SU-DHL-6 (cell line): ENCODE measurements around the gene PPP2R2B.
"Not testable (repeated sequence)": the region's sequence is repeated elsewhere in the genome, so short reads cannot be mapped to it uniquely, and the experiment has no call there.

Experiments
- H2AFZ ChIP-seq: fragments of 200-600 bp; sonication (generic); 2 replicates; pipeline ENCODE4 v1.6.1; 2014; ENCODE audit warnings: low read depth, mild to moderate bottlenecking, moderate library complexity, mixed read lengths, antibody characterized with exemption, low read length; ENCODE audit not compliant: severe bottlenecking
- H3F3A ChIP-seq: fragments of 200-600 bp; shearing (Covaris generic); 2 replicates; pipeline ENCODE4 v1.6.0; 2016; ENCODE audit warnings: antibody characterized with exemption, mild to moderate bottlenecking; ENCODE audit not compliant: insufficient read depth
- H3K27ac ChIP-seq: fragments of 200-600 bp; sonication (generic); 2 replicates; pipeline ENCODE4 v1.5.1; 2016; ENCODE audit warnings: low read depth, mild to moderate bottlenecking, low read length, moderate library complexity, mixed read lengths
- H3K27me3 ChIP-seq: fragments of 200-600 bp; sonication (generic), shearing (Covaris generic); 2 replicates; pipeline ENCODE4 v1.6.0; 2014; ENCODE audit warnings: mild to moderate bottlenecking, low read length
- H3K36me3 ChIP-seq: fragments of 200-600 bp; sonication (generic); 2 replicates; pipeline ENCODE4 v1.6.1; 2014; ENCODE audit warnings: mild to moderate bottlenecking, low read length, mixed read lengths
- H3K4me2 ChIP-seq: fragments of 300-600, 200-600 bp; shearing (Covaris generic), sonication (generic); 2 replicates; pipeline ENCODE4 v1.6.0; 2014; ENCODE audit warnings: low read length, low read depth, mild to moderate bottlenecking; ENCODE audit not compliant: poor library complexity, severe bottlenecking
- H3K4me3 ChIP-seq: fragments of 200-600 bp; sonication (generic); 2 replicates; pipeline ENCODE4 v1.5.1; 2014; ENCODE audit warnings: antibody characterized with exemption, low read length, mild to moderate bottlenecking, mixed read lengths; ENCODE audit not compliant: insufficient read depth, poor library complexity, severe bottlenecking
- H3K79me2 ChIP-seq: fragments of 200-600 bp; sonication (generic); 2 replicates; pipeline ENCODE4 v1.6.1; 2014; ENCODE audit warnings: mild to moderate bottlenecking, low read length, moderate library complexity; ENCODE audit not compliant: insufficient read depth
- H3K9ac ChIP-seq: fragments of 200-600 bp; sonication (generic); 2 replicates; pipeline ENCODE4 v1.7.0; 2014; ENCODE audit warnings: mild to moderate bottlenecking, low read length
- H3K9me2 ChIP-seq: fragments of 200-600 bp; sonication (generic); replicated peaks from 2 replicates; pipeline ENCODE4 v1.6.1; 2014; ENCODE audit warnings: low read length; ENCODE audit not compliant: insufficient read depth
- H3K9me3 ChIP-seq: fragments of 200-600 bp; sonication (generic); 2 replicates; pipeline ENCODE4 v1.6.1; 2014; ENCODE audit warnings: low read length, mixed read lengths; ENCODE audit not compliant: insufficient read depth
- H4K20me1 ChIP-seq: fragments of 200-600 bp; sonication (generic); 2 replicates; pipeline ENCODE4 v1.6.1; 2014; ENCODE audit warnings: low read depth, mild to moderate bottlenecking, antibody characterized with exemption, low read length, moderate library complexity, mixed read lengths
- EZH2phosphoT487 ChIP-seq: fragments of 200-600 bp; sonication (generic), shearing (Covaris generic); conservative IDR thresholded peaks from 2 replicates; pipeline ENCODE4 v1.6.1; 2018; ENCODE audit warnings: mild to moderate bottlenecking, antibody characterized with exemption, low read length, moderate library complexity, mixed read lengths
- TF ChIP-seq, protein P1 (sequence below): fragments of 200-600 bp; sonication (generic); IDR thresholded peaks from one replicate; pipeline ENCODE4 v1.5.1; 2017; ENCODE audit warnings: antibody characterized with exemption, mild to moderate bottlenecking, low read length, moderate library complexity; ENCODE audit not compliant: insufficient read depth, poor library complexity, severe bottlenecking

Gene PPP2R2B

DNA sequence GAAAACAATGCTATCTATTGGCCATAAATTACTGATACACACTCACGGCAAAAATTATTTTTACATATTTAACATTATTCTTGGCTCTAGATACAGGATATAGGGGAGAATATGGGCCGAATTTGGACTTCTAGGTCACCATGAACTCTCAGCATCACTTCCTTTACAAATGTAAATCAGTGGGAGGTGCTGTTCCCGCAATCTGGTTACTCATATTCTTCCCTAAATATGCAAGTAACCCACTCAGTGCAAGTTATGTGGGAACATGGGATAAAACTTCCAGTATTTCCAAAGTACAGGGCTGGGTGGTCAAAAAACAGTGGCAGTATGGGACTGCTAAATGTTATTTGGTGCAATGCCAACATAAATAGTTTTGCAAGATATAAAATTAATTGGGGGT is 145.6 kb downstream of the PPP2R2B start:
- H3K27ac ChIP-seq, result no peak overlapping the region

DNA sequence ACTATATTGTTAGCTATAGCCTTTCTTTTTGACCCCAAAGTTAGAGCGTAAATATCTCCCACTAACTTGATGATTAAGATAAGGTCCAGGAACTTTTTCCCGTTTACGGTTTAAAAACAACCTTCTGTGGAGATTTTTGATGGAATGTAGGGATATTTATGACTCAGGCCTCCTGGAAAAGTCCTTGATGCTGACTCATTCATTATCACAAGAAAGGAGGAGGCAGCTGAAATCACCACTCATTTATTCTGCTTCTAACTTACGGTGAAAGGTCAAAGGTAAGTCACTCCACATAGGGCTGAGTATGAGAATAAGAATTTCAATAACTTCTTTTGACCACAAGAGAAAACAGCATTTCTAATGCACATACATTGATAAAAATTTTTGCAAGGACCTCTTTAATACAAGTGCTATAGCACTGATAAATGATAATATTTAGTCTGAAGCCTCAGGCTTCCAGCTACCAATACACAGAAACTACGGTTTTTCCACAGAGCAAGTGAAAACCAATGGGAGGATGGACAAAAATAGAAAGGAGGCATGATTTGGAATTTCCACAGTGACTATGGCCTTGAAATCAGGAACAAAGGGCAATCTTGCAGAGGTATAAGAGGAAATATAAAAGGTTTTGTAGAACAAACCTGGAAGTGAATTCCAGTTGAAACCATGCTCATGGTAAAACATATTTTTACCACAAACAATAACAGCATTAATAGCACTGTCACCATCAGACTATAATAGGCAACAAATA is 146.5 kb downstream of the PPP2R2B start:
- Histone ChIP-seq H3K9me3 (no peaks in the 10 kb centered on the region), H2AFZ (no peak overlapping the region), H3K27ac (no peak overlapping the region), H4K20me1 (no peaks in the 10 kb centered on the region), H3K4me3 (no peak overlapping the region), H3F3A (no peaks in the 10 kb centered on the region), H3K27me3 (no peaks in the 10 kb centered on the region), H3K9ac (no peak overlapping the region), H3K9me2 (no peaks in the 10 kb centered on the region), H3K36me3 (no peaks in the 10 kb centered on the region), H3K79me2 (no peaks in the 10 kb centered on the region), H3K4me2 (no peak overlapping the region)
- TF ChIP-seq, protein P1, sequence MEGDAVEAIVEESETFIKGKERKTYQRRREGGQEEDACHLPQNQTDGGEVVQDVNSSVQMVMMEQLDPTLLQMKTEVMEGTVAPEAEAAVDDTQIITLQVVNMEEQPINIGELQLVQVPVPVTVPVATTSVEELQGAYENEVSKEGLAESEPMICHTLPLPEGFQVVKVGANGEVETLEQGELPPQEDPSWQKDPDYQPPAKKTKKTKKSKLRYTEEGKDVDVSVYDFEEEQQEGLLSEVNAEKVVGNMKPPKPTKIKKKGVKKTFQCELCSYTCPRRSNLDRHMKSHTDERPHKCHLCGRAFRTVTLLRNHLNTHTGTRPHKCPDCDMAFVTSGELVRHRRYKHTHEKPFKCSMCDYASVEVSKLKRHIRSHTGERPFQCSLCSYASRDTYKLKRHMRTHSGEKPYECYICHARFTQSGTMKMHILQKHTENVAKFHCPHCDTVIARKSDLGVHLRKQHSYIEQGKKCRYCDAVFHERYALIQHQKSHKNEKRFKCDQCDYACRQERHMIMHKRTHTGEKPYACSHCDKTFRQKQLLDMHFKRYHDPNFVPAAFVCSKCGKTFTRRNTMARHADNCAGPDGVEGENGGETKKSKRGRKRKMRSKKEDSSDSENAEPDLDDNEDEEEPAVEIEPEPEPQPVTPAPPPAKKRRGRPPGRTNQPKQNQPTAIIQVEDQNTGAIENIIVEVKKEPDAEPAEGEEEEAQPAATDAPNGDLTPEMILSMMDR, result no peak
- TF ChIP-seq EZH2phosphoT487, result no peak

More for the DNA sequence above, 145.6 kb downstream of the PPP2R2B start:
- no peak overlapping the region for H3K4me2 ChIP-seq
- TF ChIP-seq EZH2phosphoT487, result no peak
- TF ChIP-seq, protein P1, result no peak
- H3K79me2 ChIP-seq, result no peaks in the 10 kb centered on the region
- H3K9me2 ChIP-seq, result no peaks in the 10 kb centered on the region
- no peaks in the 10 kb centered on the region for H3K9me3 ChIP-seq
- no peaks in the 10 kb centered on the region for H3K27me3 ChIP-seq
- H3K4me3 ChIP-seq, result no peak overlapping the region
- no peaks in the 10 kb centered on the region for H3K36me3 ChIP-seq
- no peak overlapping the region for H2AFZ ChIP-seq
- H3F3A ChIP-seq, result no peaks in the 10 kb centered on the region
- H3K9ac ChIP-seq, result no peak overlapping the region
- no peaks in the 10 kb centered on the region for H4K20me1 ChIP-seq

DNA sequence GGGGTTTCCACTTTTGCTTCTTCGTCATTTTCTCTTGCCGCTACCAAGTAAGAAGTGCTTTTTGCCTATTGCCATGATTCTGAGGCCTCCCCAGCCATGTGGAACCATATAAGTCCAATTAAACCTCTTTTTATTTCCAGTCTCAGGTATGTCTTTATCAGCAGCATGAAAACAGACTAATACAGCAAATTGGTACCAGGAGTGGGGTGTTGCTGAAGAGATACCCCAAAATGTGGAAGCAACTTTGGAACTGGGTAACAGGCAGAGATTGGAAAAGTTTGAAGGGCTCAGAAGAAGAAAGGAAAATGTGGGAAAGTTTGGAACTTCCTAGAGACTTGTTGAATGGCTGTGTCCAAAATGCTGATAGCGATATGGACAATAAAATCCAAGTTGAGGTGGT is 149.8 kb downstream of the PPP2R2B start:
- not testable (repeated sequence) for H3K9me3 ChIP-seq, H3K4me3 ChIP-seq, H2AFZ ChIP-seq, H4K20me1 ChIP-seq, H3K9ac ChIP-seq, H3K27ac ChIP-seq, H3K79me2 ChIP-seq, H3F3A ChIP-seq, H3K4me2 ChIP-seq, H3K27me3 ChIP-seq, H3K36me3 ChIP-seq, H3K9me2 ChIP-seq

DNA sequence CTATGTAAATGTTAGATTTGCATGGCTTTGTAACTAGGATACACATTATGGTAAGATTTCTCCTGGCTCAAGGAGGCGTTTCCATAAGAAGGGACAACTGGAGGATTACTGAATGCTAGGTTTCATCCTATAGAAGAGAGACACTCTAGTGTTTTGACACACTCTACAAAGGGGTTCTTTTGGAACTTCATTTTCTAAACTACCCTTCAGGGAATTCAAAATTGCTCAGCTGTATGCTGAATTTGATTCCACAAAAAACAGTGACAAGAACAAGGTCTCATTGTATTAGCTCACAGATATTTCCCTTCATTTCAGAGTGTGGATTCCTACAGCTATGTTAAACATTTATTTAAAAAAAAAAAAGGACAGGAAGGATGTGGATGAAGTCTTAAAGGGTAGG is 151.7 kb downstream of the PPP2R2B start:
- no peaks in the 10 kb centered on the region for H4K20me1 ChIP-seq
- no peak overlapping the region for H3K9ac ChIP-seq

More for the DNA sequence above, 151.7 kb downstream of the PPP2R2B start:
- no peaks in the 10 kb centered on the region for H3K27me3 ChIP-seq
- H3K4me2 ChIP-seq, result no peak overlapping the region
- no peaks in the 10 kb centered on the region for H3K9me3 ChIP-seq
- no peaks in the 10 kb centered on the region for H3K36me3 ChIP-seq
- H3K27ac ChIP-seq, result no peak overlapping the region
- H3F3A ChIP-seq, result no peaks in the 10 kb centered on the region
- no peak for TF ChIP-seq EZH2phosphoT487
- TF ChIP-seq, protein P1, result no peak
- H3K4me3 ChIP-seq, result no peak overlapping the region
- no peaks in the 10 kb centered on the region for H3K9me2 ChIP-seq
- no peaks in the 10 kb centered on the region for H3K79me2 ChIP-seq
- H2AFZ ChIP-seq, result no peak overlapping the region
